Kidney epithelial cell (primary cell): ENCODE results near the gene TMEM158. TPM values are rescaled to one million over a fixed set of nuclear protein-coding genes. Genes with fewer than 3 reads are reported as not detected.

Experiments
- DNase-seq: peaks from one replicate; pipeline ENCODE4 v3.0.0-alpha.2; 2010; ENCODE audit warnings: low read depth
- H3K27me3 ChIP-seq: 2 replicates; pipeline ENCODE4 v1.6.0; 2011; ENCODE audit warnings: low read length; ENCODE audit not compliant: control insufficient read depth, insufficient read depth
- H3K36me3 ChIP-seq: 2 replicates; pipeline ENCODE4 v1.5.1; 2011; ENCODE audit warnings: low read length; ENCODE audit not compliant: control insufficient read depth, insufficient read depth
- H3K4me3 ChIP-seq: 2 replicates; pipeline ENCODE4 v1.5.1; 2011; ENCODE audit warnings: low read depth, mild to moderate bottlenecking, control low read depth, low read length
- total RNA-seq: library from RNA; depleted of rRNA; stranded (reverse); fragments of >200 nt; gene quantifications from 2 replicates; pipeline ENCODE4 v1.2.3, GENCODE V29; 2015
- TF ChIP-seq, protein P1 (sequence below): IDR thresholded peaks from 2 replicates; pipeline ENCODE4 v1.5.1; 2011; ENCODE audit warnings: mild to moderate bottlenecking, moderate library complexity, low read length, control low read depth, inconsistent platforms; ENCODE audit not compliant: insufficient read depth, poor library complexity, severe bottlenecking

The TMEM158 gene
- total RNA-seq, 1 donor from 2014 or later: 5.8 TPM

- no peaks in the 10 kb centered on the region for H3K27me3 ChIP-seq
- no peak overlapping the region for H3K4me3 ChIP-seq
- no peak for DNase-seq
- TF ChIP-seq, protein P1, sequence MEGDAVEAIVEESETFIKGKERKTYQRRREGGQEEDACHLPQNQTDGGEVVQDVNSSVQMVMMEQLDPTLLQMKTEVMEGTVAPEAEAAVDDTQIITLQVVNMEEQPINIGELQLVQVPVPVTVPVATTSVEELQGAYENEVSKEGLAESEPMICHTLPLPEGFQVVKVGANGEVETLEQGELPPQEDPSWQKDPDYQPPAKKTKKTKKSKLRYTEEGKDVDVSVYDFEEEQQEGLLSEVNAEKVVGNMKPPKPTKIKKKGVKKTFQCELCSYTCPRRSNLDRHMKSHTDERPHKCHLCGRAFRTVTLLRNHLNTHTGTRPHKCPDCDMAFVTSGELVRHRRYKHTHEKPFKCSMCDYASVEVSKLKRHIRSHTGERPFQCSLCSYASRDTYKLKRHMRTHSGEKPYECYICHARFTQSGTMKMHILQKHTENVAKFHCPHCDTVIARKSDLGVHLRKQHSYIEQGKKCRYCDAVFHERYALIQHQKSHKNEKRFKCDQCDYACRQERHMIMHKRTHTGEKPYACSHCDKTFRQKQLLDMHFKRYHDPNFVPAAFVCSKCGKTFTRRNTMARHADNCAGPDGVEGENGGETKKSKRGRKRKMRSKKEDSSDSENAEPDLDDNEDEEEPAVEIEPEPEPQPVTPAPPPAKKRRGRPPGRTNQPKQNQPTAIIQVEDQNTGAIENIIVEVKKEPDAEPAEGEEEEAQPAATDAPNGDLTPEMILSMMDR: no peak
- H3K36me3 ChIP-seq: no peaks in the 10 kb centered on the region
Observed at GRCh38 chr3:45269952-45270351, 43.9 kb upstream of the TMEM158 start.

- H3K27me3 ChIP-seq: no peaks in the 10 kb centered on the region
- no peak for DNase-seq
- H3K36me3 ChIP-seq: no peaks in the 10 kb centered on the region
- TF ChIP-seq, protein P1: no peak
- no peak overlapping the region for H3K4me3 ChIP-seq
Observed at GRCh38 chr3:45267097-45267496, 41.0 kb upstream of the TMEM158 start.

DNA sequence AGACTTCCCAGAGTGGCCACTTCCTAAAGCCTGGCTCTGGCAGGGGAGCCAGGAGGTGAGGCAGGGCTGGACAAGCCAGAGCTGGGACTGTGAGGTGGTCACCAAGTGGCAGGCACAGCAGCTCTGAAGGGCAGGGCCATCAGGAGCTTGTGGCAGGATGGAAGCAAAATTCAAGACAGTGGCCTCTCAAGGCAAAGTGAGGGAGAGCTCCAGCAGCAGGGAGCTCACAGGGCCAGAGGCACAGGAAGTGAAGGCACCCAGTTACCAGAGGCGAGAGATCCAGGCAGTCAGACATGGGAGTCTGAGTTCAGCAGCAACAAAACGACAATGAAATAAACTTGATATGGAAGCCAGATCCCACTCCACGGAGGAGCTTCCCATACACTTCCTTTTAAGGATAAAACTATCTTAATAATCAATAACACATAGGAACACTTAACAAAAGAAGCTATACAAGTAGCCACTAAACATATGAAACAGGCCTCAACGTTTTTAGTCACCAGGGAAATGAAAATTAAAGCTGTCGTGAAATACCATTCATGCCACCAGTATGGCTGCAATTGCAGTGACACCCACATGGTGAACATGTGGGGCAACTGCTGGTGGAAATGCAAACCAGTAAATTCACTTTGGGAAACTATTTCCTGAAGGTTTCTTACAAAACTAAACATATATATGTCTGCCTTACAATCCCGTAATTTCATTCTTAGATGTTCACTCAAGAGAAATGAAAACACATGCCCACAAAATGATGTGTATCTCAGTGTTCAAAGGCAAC lies 35.4 kb upstream of the TMEM158 start:
- H3K4me3 ChIP-seq: no peak overlapping the region
- H3K27me3 ChIP-seq: no peaks in the 10 kb centered on the region
- H3K36me3 ChIP-seq: no peaks in the 10 kb centered on the region
- TF ChIP-seq, protein P1: no peak
- no peak for DNase-seq

DNA sequence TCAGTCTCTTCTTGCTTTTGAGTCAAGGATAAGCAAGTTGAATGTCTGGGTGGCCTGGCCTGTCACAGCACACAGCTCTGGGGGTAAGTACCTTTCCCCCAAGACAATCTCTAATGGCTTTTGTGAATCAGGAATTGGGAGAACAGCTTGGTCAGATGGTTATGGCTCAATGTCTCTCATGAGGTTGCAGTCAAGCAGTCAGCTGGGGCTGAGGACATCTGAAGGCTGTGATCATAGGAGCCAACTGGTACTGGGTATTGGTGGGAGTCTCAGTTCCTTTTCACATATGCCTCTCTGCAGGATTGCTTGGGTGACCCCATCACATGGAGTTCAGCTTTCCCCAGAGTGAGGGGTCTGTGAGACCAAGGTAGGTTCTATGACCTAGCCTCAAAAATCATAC lies 33.0 kb upstream of the TMEM158 start:
- Histone ChIP-seq H3K4me3 (no peak overlapping the region), H3K36me3 (no peaks in the 10 kb centered on the region), H3K27me3 (no peaks in the 10 kb centered on the region)
- no peak for DNase-seq
- TF ChIP-seq, protein P1: no peak

GRCh38 chr3:45258317-45258716 lies 32.2 kb upstream of the TMEM158 start:
- TF ChIP-seq, protein P1: no peak
- no peak for DNase-seq

GRCh38 chr3:45253316-45253715 lies 27.2 kb upstream of the TMEM158 start:
- Histone ChIP-seq H3K4me3 (no peak overlapping the region), H3K36me3 (no peaks in the 10 kb centered on the region), H3K27me3 (no peaks in the 10 kb centered on the region)
- TF ChIP-seq, protein P1: no peak
- no peak for DNase-seq

More at GRCh38 chr3:45258317-45258716, 32.2 kb upstream of the TMEM158 start:
- Histone ChIP-seq H3K36me3 (no peaks in the 10 kb centered on the region), H3K27me3 (no peaks in the 10 kb centered on the region), H3K4me3 (no peak overlapping the region)
